ENCODE results near the gene IFFO2.
"Not testable (repeated sequence)": the region's sequence is repeated elsewhere in the genome, so short reads cannot be mapped to it uniquely, and the experiment has no call there.

Gene IFFO2

DNA sequence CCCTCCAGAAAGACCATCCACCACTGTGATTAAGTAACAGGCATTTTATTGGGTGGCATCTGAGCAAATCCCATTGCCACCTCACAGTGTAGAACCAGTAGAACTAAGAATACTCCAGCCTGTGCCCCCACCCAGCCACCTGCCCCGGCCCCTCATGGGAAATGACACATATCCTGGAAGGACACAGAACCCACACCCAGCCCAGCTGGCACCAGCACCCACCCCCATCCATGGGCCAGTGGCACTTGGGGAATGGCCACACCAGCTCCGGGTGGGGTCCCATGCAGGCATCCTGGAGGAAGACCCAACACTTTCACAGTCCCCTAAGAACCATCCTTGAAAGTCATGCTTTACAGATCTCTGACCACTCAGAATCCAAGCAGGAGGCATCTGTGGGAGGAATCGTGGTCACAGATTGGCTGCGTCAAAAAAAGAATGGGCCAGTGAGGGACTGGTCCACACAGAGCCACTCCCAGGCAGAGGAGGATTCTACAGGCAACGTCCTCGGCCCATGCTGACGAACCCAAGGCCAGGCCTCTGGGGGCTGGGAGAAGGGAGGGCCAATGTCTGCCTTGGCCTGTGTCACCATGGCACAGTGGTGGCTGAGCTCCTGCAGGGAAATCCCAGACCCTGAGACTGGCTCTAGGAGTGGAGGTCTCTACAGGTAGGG, 84.9 kb downstream of the IFFO2 start:
- no peak for DNase-seq

DNA sequence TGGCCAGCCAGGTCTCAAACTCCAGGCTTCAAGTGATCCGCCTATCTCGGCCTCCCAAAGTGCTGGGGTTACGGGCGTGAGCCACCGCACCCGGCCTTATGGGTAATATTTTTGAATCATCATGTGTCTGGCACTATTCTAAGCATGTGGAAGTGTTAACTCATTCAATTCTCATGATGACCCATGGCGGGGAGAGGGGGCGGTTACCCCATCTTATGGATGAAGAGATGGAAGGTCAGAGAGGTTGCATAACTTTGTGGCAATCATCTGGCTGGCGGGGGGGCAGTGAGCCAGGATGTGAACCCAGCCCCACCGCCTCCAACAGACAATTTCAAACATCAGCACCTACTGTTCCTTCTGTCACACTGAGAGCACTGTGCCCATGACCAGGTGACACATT, 85.5 kb downstream of the IFFO2 start:
- DNase-seq, result no peak

DNA sequence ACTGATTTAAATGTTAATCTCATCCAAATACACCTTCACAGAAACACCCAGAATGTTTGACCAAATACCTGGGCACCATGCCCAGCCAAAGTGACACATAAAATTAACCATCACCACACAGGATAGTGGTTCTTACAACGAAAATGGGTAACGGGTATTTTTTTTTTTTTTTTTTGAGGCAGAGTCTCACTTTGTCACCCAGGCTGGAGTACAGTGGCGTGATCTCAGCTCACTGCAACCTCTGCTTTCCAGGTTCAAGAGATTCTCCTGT, 85.9 kb downstream of the IFFO2 start:
- not testable (repeated sequence) for DNase-seq

DNA sequence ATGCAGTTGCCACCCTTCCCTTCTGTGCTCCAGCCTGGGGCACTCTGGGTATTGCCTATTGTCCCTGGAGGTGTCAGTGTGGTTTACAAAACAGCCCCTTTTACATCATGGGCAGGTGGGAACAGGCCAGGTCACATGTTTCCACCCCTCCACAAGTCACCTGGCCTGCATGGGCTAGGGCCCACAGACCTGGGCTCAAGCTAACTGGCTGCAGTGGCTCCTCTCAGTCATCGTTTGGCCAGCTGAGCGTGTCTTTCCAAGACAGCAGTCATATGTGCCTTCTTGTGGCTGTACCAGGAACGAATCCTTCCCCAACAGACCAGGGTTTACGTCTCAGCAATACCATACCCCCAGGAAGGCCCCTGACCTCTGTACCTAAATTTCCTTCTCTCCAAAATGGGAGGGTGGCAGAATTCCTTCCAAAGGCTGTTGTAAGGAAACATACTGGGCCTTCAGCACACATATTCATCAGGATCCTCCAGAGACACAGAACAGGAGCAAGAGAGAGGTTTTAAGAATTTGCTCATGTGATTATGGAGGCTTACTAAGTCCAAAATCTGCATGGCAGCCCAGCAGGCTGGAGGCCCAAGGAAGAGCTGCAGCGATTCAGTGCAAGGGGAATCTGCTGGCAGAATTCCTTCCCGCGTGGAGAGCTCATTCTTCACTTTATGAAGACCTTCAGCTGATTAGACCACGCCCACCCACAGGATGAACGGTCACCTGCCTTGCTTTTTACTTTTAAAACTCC, 86.5 kb downstream of the IFFO2 start:
- DNase-seq, result no peak

DNA sequence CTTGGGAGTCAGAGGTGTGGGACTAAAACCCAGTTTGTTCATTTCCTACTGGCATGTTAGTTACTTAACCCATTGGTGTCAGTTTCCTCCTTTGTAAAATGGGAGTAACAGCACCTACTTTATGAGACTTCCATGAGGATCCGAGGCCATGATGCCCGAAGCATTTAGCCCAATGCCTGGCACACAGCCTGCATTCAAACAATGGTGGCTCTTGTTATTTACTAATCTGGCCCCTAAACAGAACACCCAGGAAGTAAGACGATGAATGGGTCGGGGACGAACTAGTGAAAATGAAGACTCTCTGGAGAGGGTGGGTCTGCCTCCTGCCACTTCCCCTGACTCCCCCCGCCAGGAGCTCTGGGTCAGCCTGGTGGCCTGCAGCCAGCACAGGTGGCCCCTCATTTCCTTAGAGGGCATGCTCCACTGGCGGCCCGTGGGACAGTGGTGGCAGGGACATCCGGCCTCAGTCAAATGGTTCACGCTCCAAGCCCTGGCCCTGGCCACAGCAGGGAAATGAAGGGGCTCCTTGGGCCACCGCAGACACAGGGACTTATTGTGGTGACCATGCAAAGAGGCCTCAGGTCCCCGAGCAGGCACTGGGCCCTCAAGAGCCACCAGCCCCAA, 87.6 kb downstream of the IFFO2 start:
- DNase-seq, result no peak

DNA sequence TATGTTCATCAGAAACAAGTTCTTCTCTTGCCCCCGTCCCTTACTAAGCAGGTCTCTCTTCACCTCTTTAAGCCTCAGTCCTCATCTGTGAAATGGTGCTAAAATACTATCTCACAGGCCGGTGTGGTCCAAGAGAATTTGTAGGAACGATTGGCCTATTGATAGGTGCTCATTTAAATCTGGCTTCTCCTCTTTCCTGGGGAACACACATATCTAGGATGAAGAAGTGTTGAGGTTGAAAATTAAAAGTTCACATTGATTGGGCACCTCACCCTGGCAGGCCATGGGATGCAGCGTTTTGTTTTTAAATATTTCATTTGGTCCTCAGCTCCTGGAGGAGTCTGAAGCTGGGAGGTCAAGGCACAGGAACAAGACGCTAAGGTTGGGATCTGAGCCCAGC, 88.1 kb downstream of the IFFO2 start:
- no peak for DNase-seq

DNA sequence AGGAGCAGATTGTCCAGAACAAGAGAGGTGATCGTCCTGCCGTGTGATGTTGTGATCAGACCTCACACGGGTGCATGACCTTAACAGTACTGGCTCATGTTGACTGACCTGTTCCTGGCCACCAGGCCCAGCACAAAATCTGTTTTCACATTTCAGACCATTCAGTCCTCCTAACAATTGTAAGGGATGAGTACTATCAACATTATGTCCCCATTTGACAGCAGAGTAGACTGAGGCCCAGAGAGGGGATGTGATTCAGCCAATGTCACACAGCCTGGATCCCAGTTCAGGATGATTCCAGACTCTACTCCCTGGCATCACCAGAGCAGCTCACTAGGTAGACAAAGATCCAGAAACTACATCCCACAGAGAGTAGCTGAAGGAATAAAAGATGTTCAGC, 89.6 kb downstream of the IFFO2 start:
- DNase-seq, result no peak

DNA sequence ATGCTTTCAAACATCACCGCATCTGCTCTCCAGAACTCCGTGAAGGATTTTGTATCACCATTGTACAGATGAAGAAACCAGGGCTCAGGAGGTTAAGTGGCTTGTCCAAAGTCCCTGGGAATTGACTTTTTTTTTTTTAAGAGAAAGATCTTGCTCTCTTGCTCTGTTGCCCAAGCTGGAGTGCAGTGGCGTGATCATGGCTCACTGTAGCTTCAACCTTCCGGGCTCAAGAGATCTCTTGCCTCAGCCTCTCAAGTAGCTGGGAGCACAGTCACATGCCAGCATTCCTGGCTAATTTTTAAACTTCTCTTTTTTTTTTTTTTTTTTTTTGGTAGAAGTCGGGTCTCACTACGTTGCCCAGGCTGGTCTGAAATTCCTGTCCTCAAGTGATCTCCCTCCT, 90.2 kb downstream of the IFFO2 start:
- no peak for DNase-seq

DNA sequence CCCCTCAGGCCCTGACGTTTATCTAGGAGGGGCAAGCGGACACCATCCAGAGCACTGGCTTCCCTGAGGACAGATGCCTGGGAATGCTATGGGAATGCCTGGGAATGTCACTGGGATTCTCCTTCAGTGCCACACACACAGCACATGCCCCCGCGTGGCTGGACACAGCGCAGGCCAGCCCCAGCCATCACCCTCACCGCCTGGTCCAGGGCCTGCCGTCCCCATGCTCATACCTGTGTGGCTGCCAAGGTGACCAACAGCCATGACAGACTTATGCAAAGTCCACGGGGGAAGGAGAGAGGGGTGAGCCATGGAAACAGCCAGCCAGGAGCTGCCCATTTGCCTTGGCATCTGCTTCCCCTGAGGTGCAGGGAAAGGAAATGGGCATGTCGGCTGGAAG, 91.3 kb downstream of the IFFO2 start:
- DNase-seq, result no peak

DNA sequence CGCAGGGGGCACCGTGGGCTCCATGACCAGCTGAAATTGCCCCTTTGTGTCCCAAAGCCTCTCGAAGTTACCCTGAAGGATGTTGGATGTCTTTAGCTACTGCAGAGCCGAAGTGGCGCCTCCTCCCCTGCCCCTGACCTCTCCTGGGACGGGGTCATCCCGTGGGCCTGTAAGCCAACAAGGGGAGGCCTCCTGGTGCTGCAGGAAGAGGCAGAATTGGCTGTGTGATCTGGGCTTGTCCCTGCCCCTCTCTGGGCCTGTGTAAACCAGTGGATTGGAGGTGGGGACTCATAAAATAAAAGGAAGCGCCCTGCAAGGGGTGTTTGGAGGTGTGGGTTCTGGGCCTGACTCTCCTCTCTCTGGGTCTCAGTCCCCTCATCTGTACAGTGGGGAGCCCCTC, 94.9 kb downstream of the IFFO2 start:
- no peak for DNase-seq

DNA sequence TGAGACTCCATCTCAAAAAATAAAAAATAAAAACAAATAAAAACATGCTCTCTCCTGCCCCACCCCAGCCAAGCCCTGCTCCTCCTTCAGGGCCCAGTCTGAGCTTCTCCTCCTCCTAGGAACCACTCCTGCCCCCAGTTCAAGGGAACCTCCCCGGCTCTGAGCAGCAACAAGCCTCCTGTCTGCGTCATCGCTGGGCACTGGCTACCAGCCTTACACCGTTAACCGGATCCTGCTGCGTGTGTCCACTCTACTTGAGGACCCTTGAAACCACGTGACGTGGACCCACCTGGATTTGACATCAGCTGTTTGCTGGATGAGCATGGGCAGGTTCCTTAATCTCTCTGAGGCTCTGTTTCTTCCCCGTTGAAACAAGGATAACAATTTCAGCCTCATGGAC, 95.4 kb downstream of the IFFO2 start:
- DNase-seq, result no peak

DNA sequence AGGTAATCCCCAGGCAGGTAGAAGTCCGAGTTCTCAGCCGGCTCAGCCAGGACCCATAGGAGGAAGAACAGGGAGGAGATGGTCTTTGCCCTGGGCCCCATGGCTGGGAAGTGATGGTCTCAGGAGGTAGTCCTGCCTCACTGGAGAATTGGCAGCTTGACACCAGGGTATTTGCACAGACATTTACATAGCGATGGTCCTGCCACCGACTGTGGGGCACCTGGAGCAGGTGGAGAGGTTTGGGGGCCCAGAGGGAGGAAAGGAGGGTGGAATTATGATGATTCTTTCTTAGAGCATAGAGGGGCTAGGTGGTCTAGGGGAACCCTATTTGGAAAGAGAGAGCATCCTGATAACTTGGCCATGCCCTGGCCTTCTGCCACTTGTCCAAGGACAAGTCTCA, 96.9 kb downstream of the IFFO2 start, which contains the start of gene TAS1R2:
Gene TAS1R2 (minus strand): TSS at position 101 of the 400 bp plus-strand sequence. CDS start 0 bp downstream, at position 101.
- DNase-seq, result no peak

DNA sequence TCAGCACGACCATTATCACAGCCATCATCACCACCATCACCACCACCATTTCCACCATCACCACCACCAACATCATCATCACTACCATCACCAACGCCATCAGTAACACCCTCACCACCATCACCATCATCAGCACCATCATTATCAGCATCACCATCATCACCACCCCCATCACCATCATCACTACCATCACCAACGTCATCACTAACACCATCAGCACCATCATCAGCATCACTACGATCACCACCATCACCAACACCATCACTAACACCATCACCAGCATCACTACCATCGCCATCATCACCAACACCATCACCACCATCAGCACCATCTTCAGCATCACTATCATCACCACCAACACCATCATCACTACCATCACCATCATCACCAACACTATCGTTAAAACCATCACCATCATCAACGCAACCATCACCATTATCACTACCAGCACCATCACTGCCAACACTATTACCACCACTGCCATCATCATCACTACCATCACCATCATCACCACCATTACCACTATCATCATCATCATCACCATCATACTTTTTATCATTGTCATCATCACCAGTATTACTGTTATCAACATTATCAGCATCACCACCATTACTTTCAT, 98.3 kb downstream of the IFFO2 start:
- no peak for DNase-seq

DNA sequence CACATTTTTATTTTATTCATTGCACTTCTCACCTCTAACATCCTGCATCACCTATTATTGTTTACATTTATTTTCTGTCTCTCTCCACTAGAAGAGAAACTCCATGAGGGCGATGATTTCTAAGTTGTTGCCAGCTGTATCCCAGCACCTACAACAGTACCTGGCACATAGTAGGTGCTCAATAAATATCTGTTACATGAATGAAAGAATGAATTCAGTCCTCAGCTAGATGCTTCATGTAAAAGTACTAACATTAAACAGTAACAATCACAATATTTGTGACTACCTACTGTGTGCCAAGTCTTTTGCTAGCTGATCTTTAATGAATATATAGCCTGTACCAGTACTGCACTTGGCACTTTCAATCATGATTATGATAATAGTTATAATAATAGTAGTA, 100.0 kb downstream of the IFFO2 start:
- no peak for DNase-seq

DNA sequence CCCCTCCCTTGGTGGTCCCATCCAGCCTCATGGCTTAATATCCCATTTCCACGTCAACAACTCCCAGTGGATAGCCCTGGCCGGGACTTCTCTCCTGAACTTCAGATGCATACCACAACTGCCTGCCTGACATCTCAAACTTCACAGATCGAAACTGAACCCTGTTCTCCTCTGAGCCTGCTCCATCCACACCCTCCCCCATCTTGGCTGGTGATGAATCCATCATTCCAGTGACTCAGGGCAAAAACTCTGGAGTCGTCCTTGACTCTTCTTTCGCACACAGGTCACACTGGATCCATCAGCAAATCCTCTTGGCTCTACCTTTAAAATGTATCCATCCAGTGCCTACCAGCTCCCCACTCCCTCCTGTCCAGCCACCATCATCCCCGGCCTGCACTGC, 100.9 kb downstream of the IFFO2 start:
- DNase-seq, result no peak

DNA sequence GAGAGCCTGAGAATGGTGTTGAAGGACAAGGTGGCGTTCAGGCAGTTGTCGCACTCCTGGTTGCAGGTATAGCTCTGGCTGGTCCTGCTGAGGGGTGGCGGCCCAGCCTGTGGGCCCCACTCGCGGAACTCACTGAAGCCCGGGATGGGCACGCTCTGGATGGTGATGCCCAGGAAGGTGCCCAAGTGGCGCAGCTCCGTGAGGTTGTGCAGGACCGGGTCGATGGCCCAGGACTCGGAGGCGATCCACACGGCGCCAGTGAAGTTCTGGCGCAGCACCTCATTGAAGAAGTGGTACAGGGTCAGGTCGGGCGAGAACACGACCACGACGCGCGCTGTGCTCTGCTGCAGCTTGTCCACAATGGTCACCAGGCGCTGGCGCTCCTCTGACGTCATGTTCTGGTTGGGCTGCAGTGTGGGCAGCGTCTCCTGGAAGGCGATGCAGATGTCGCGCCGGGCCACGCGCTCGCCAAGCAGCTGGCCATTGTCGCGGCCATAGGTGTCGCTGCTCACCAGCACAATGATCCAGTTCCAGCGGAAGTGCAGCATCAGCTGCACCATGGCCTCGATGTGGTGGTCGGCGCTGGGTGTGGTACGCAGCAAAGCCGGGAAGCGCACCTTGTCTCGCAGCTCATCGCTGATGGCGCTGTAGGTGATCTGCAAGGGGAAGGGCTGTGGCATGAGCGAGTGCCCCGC, 102.0 kb downstream of the IFFO2 start:
- no peak for DNase-seq
